WTC11 (cell line): ENCODE data around the gene SYNGAP1. TPM values are rescaled to one million over a fixed set of nuclear protein-coding genes. Genes with fewer than 3 reads are reported as not detected.
A peak's percentile ranks its signal among the peaks of the same experiment; 100 is the strongest.

Experiments used
- ATAC-seq: fragments of 200-7000 bp; cut with Tn5 transposase; 2 replicates; pipeline ENCODE4 v1.10.0; 2021; ENCODE audit warnings: mild to moderate bottlenecking, moderate library complexity
- CTCF ChIA-PET: fragments of 300-600 bp; sonication (Branson Sonifier 250); formaldehyde crosslinking; loops from one replicate; lab custom pipeline; 2021; ENCODE audit warnings: antibody characterized with exemption; lab: Charles Lee
- POLR2A ChIA-PET: fragments of 350-600 bp; sonication (Branson Sonifier 250); formaldehyde crosslinking; loops from one replicate; lab custom pipeline; 2021; ENCODE audit warnings: antibody characterized with exemption; lab: Charles Lee
- DNase-seq: peaks from one replicate; pipeline ENCODE4 v3.0.0; 2021; ENCODE audit warnings: low spot score
- H3K27ac Mint-ChIP-seq: 2 replicates; pipeline ENCODE4 v1.8.0; 2021; ENCODE audit warnings: mixed read lengths
- H3K27me3 Mint-ChIP-seq: 2 replicates; pipeline ENCODE4 v1.8.0; 2021; ENCODE audit warnings: low read depth, mild to moderate bottlenecking, moderate library complexity, mixed read lengths
- H3K36me3 Mint-ChIP-seq: 2 replicates; pipeline ENCODE4 v1.8.0; 2021; ENCODE audit warnings: mixed read lengths
- H3K4me1 Mint-ChIP-seq: 2 replicates; pipeline ENCODE4 v1.8.0; 2022; ENCODE audit warnings: mixed read lengths
- H3K4me3 Mint-ChIP-seq: 2 replicates; pipeline ENCODE4 v1.8.0; 2021; ENCODE audit warnings: mild to moderate bottlenecking, moderate library complexity, mixed read lengths
- H3K9me3 Mint-ChIP-seq: 2 replicates; pipeline ENCODE4 v1.8.0; 2021; ENCODE audit warnings: mixed read lengths
- ELF4 ChIP-seq: sonication (generic); formaldehyde crosslinking; IDR thresholded peaks from 2 replicates; pipeline ENCODE4 v1.8.1; 2022; ENCODE audit warnings: low read depth, mild to moderate bottlenecking, moderate library complexity, missing genetic modification reagents
- FOXK1 ChIP-seq: sonication (generic); formaldehyde crosslinking; IDR thresholded peaks from 2 replicates; pipeline ENCODE4 v1.8.0; 2022; ENCODE audit warnings: mild to moderate bottlenecking, moderate library complexity, missing genetic modification reagents
- GTF2I ChIP-seq: fragments of 250-450 bp; sonication (Bioruptor Pico); conservative IDR thresholded peaks from 2 replicates; pipeline ENCODE4 v1.4.0; 2021; ENCODE audit warnings: mild to moderate bottlenecking
- IRF1 ChIP-seq: sonication (generic); formaldehyde crosslinking; IDR thresholded peaks from 2 replicates; pipeline ENCODE4 v1.8.0; 2023; ENCODE audit warnings: missing genetic modification reagents
- NFYB ChIP-seq: sonication (generic); formaldehyde crosslinking; conservative IDR thresholded peaks from 2 replicates; pipeline ENCODE4 v1.8.0; 2022; ENCODE audit warnings: low read depth, missing genetic modification reagents
- PREB ChIP-seq: sonication (generic); formaldehyde crosslinking; IDR thresholded peaks from 2 replicates; pipeline ENCODE4 v1.8.1; 2022; ENCODE audit warnings: mild to moderate bottlenecking, missing genetic modification reagents, moderate library complexity, borderline replicate concordance
- RORB ChIP-seq: fragments of 250-450 bp; sonication (Bioruptor Pico); IDR thresholded peaks from 2 replicates; pipeline ENCODE4 v1.9.0; 2021; ENCODE audit warnings: mild to moderate bottlenecking
- SMAD3 ChIP-seq: sonication (generic); formaldehyde crosslinking; IDR thresholded peaks from 2 replicates; pipeline ENCODE4 v1.8.0; 2022; ENCODE audit warnings: missing genetic modification reagents, mild to moderate bottlenecking, borderline replicate concordance
- TEAD4 ChIP-seq: sonication (generic); formaldehyde crosslinking; IDR thresholded peaks from 2 replicates; pipeline ENCODE4 v1.8.0; 2022; ENCODE audit warnings: mild to moderate bottlenecking, missing genetic modification reagents
- ZBTB43 ChIP-seq: sonication (generic); formaldehyde crosslinking; IDR thresholded peaks from 2 replicates; pipeline ENCODE4 v1.8.1; 2023; ENCODE audit warnings: mild to moderate bottlenecking, missing genetic modification reagents
- total RNA-seq: library from RNA; stranded (reverse); gene quantifications from 3 replicates; pipeline ENCODE4 v1.2.3, GENCODE V29; 2021
- TF ChIP-seq, protein P1 (sequence below): sonication (generic); formaldehyde crosslinking; IDR thresholded peaks from 2 replicates; pipeline ENCODE4 v1.8.0; 2022; ENCODE audit warnings: mild to moderate bottlenecking, missing genetic modification reagents
- TF ChIP-seq, protein P2 (sequence below): sonication (generic); formaldehyde crosslinking; IDR thresholded peaks from 2 replicates; pipeline ENCODE4 v1.8.0; 2023; ENCODE audit warnings: mild to moderate bottlenecking, missing genetic modification reagents
- TF ChIP-seq, protein P3 (sequence below): fragments of 200-600 bp; IDR thresholded peaks from 2 replicates; pipeline ENCODE4 v1.8.0; 2022; ENCODE audit warnings: antibody characterized with exemption
- TF ChIP-seq, protein P4 (sequence below): fragments of 250-450 bp; sonication (Bioruptor Pico); IDR thresholded peaks from 2 replicates; pipeline ENCODE4 v1.9.0; 2021; ENCODE audit warnings: moderate library complexity, mild to moderate bottlenecking, inconsistent platforms, borderline replicate concordance

SYNGAP1 gene
- total RNA-seq, 1 experiment from 2014 or later = 139 TPM

- no peak for TF ChIP-seq ZBTB43 (CRISPR knock-in tag)
Measured at GRCh38 chr6:33417903-33418689, 1.8 kb upstream of the SYNGAP1 start, which contains the start of gene CUTA (continued).

DNA sequence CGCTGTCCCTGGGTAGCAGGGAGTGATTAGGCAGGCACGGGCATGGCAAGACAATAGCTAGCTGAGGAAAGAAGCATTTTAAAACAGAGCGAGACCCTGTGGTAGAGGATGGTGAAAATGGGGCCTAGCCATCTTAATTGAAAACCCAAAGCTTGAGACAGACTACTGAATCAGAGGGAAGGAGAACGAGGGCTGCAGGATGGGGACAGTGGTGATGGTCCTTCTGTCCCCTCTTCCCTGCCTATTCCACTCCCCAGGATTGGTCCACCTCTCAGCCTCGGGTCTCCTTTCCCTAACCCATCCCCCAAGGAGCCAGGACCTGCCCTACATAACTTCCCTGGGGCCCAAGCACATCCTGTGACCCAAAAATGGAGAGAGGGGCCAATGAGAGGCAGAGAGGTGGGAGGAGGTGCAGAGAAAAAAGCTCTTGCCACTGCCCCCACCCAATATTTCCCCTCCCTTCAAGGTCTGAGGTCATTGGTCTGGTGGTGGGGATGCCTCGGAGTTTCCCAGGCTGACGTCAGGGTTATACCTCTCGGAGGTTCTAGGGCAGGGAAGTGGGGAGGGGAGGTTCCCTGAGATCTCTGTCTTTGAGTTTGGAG, 1.1 kb upstream of the SYNGAP1 start:
- Mint-ChIP-seq H3K27me3 (no peaks in the 10 kb centered on the region; the same call in 1 of the 2 replicates), H3K27ac (peak overlapping the region; percentile 100), H3K4me3 (peak overlapping the region; percentile 96)
- CTCF ChIA-PET = interaction anchor here (0.6 to 2.6 kb wide), 15 partner anchors 7 to 190 kb away, joined by 3 to 30 read pairs (median 5); partner anchors contain the start of genes B3GALT4, PFDN6, PHF1 and RGL2
- TF ChIP-seq, protein P1, sequence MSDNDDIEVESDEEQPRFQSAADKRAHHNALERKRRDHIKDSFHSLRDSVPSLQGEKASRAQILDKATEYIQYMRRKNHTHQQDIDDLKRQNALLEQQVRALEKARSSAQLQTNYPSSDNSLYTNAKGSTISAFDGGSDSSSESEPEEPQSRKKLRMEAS = no peak
- TF ChIP-seq SMAD3 (CRISPR knock-in tag) = no peak
- TF ChIP-seq TEAD4 (CRISPR knock-in tag) = no peak
- TF ChIP-seq FOXK1 (CRISPR knock-in tag) = no peak
- TF ChIP-seq, protein P2, sequence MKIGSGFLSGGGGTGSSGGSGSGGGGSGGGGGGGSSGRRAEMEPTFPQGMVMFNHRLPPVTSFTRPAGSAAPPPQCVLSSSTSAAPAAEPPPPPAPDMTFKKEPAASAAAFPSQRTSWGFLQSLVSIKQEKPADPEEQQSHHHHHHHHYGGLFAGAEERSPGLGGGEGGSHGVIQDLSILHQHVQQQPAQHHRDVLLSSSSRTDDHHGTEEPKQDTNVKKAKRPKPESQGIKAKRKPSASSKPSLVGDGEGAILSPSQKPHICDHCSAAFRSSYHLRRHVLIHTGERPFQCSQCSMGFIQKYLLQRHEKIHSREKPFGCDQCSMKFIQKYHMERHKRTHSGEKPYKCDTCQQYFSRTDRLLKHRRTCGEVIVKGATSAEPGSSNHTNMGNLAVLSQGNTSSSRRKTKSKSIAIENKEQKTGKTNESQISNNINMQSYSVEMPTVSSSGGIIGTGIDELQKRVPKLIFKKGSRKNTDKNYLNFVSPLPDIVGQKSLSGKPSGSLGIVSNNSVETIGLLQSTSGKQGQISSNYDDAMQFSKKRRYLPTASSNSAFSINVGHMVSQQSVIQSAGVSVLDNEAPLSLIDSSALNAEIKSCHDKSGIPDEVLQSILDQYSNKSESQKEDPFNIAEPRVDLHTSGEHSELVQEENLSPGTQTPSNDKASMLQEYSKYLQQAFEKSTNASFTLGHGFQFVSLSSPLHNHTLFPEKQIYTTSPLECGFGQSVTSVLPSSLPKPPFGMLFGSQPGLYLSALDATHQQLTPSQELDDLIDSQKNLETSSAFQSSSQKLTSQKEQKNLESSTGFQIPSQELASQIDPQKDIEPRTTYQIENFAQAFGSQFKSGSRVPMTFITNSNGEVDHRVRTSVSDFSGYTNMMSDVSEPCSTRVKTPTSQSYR (CRISPR knock-in tag) = no peak
- TF ChIP-seq, protein P3, sequence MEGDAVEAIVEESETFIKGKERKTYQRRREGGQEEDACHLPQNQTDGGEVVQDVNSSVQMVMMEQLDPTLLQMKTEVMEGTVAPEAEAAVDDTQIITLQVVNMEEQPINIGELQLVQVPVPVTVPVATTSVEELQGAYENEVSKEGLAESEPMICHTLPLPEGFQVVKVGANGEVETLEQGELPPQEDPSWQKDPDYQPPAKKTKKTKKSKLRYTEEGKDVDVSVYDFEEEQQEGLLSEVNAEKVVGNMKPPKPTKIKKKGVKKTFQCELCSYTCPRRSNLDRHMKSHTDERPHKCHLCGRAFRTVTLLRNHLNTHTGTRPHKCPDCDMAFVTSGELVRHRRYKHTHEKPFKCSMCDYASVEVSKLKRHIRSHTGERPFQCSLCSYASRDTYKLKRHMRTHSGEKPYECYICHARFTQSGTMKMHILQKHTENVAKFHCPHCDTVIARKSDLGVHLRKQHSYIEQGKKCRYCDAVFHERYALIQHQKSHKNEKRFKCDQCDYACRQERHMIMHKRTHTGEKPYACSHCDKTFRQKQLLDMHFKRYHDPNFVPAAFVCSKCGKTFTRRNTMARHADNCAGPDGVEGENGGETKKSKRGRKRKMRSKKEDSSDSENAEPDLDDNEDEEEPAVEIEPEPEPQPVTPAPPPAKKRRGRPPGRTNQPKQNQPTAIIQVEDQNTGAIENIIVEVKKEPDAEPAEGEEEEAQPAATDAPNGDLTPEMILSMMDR = 0 out of 2 replicates have a peak, but pooled peaks have one; percentile 1
- TF ChIP-seq, all 79 proteins: peak for 1
- ATAC-seq (no peak), DNase-seq (no peak)
- POLR2A ChIA-PET = interaction anchor here (0.9 to 1.7 kb wide), 5 partner anchors 8 to 447 kb away, joined by 3 to 8 read pairs (median 5); partner anchors contain the start of genes ZBTB22 and ZBTB9
- H3K36me3 Mint-ChIP-seq = peaks cover 28% of the 10 kb centered on the region
- no peaks in the 10 kb centered on the region for H3K9me3 Mint-ChIP-seq
- peaks cover 67% of the 10 kb centered on the region for H3K4me1 Mint-ChIP-seq

DNA sequence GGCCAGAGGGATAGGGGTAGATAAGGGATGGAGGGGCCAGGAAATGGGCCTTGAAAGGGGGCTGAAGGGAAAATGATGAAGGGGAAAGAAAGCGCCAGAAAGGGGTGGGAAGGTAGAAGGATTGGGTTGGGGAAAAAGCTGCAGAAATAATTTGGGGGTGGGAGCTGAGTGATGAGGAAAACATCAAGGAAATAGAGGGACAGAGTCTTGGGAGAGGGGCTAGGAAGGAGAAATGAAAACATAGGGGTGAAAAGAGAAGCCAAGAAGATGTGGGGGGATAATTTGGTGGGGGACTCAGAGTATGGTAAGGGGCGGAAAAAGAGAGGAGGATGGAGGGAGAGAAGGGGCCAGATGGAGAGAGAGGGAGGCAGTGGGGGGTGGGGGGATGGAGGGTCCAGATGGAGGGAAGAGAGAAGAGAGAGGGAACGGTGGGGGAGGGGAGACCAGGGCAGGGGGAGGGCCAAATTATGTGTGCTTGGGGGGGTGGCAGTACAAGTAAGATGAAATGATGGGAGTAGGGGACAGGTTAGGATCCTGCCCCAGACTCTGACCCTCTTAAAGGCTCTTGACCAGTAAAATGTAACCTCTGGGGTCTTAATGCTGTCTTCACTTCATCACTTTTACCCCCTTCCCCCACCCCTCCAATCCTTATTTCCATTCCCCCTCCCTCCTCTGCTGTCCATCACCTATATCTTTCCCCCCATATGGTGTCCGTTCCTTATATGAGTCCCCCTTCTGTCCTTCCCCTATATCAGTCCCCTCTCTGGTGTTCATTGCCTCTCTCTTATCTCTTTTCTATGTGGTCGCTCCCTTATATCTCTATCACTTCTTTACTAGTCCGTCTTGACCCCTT, 852 bp downstream of the SYNGAP1 start:
- H3K36me3 Mint-ChIP-seq = peaks cover 21% of the 10 kb centered on the region
- ChIA-PET CTCF (interaction anchor here (0.6 to 1.5 kb wide), 2 partner anchors 121 to 173 kb away, joined by 3 to 4 read pairs; no protein-coding TSS in a partner anchor), POLR2A (no interaction called here)
- peak overlapping the region; percentile 19; the same call in 1 of the 2 replicates for H3K27ac Mint-ChIP-seq
- peaks cover 69% of the 10 kb centered on the region for H3K4me1 Mint-ChIP-seq
- ATAC-seq (no peak), DNase-seq (no peak)
- H3K27me3 Mint-ChIP-seq = no peaks in the 10 kb centered on the region; the same call in 1 of the 2 replicates
- peak overlapping the region; percentile 73 for H3K4me3 Mint-ChIP-seq
- no peaks in the 10 kb centered on the region for H3K9me3 Mint-ChIP-seq
- TF ChIP-seq GTF2I (CRISPR knock-in tag) = no peak
- TF ChIP-seq, protein P4, sequence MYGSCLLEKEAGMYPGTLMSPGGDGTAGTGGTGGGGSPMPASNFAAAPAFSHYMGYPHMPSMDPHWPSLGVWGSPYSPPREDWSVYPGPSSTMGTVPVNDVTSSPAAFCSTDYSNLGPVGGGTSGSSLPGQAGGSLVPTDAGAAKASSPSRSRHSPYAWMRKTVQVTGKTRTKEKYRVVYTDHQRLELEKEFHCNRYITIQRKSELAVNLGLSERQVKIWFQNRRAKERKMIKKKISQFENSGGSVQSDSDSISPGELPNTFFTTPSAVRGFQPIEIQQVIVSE = no peak
- no peak for TF ChIP-seq IRF1 (CRISPR knock-in tag)
- no peak for TF ChIP-seq ELF4 (CRISPR knock-in tag)
- no peak for TF ChIP-seq RORB (CRISPR knock-in tag)
- TF ChIP-seq PREB = no peak
- TF ChIP-seq NFYB = no peak
